ENCODE measurements around the gene CLASRP. TPM values are rescaled to one million over a fixed set of nuclear protein-coding genes. Genes with fewer than 3 reads are reported as not detected.
"Not testable (repeated sequence)": the region's sequence is repeated elsewhere in the genome, so short reads cannot be mapped to it uniquely, and the experiment has no call there.

CLASRP gene
- total RNA-seq, 1 experiment from 2014 or later: 51.8 TPM

GRCh38 chr19:45117167-45117594 lies 78.3 kb downstream of the CLASRP start:
- no peak overlapping the region for H3K4me3 ChIP-seq
- no peak for DNase-seq (ENCODE audit: low read depth in 1 of 2, low spot score in 2 of 2)

GRCh38 chr19:45117671-45118070 lies 78.8 kb downstream of the CLASRP start:
- no peak overlapping the region for H3K27ac ChIP-seq
- no peaks in the 10 kb centered on the region for H3K27me3 ChIP-seq (replicated peaks)
- H3K36me3 ChIP-seq: no peaks in the 10 kb centered on the region
- no peaks in the 10 kb centered on the region for H3K4me1 ChIP-seq (replicated peaks)
- DNase-seq (ENCODE audit: low read depth in 1 of 2, low spot score in 2 of 2): no peak
- no peaks in the 10 kb centered on the region for H3K9me3 ChIP-seq (replicated peaks)
- no peak overlapping the region for H3K4me3 ChIP-seq

More at GRCh38 chr19:45117167-45117594, 78.3 kb downstream of the CLASRP start:
- Histone ChIP-seq H3K27ac (no peak overlapping the region), H3K36me3 (no peaks in the 10 kb centered on the region), H3K27me3 (replicated peaks) (no peaks in the 10 kb centered on the region), H3K4me1 (replicated peaks) (no peaks in the 10 kb centered on the region), H3K9me3 (replicated peaks) (no peaks in the 10 kb centered on the region)

GRCh38 chr19:45118106-45118505 lies 79.3 kb downstream of the CLASRP start:
- no peaks in the 10 kb centered on the region for H3K4me1 ChIP-seq (replicated peaks)
- no peaks in the 10 kb centered on the region for H3K27me3 ChIP-seq (replicated peaks)
- DNase-seq (ENCODE audit: low read depth in 1 of 2, low spot score in 2 of 2): no peak
- H3K27ac ChIP-seq: no peak overlapping the region
- no peaks in the 10 kb centered on the region for H3K9me3 ChIP-seq (replicated peaks)
- H3K4me3 ChIP-seq: no peak overlapping the region
- no peaks in the 10 kb centered on the region for H3K36me3 ChIP-seq

GRCh38 chr19:45118591-45119355 lies 79.9 kb downstream of the CLASRP start:
- not testable (repeated sequence) for H3K4me1 ChIP-seq (replicated peaks); H3K36me3 ChIP-seq; H3K9me3 ChIP-seq (replicated peaks); H3K4me3 ChIP-seq; H3K27ac ChIP-seq; DNase-seq (ENCODE audit: low read depth in 1 of 2, low spot score in 2 of 2); H3K27me3 ChIP-seq (replicated peaks)

GRCh38 chr19:45119582-45119981 lies 80.7 kb downstream of the CLASRP start:
- Histone ChIP-seq H3K27me3 (replicated peaks) (no peaks in the 10 kb centered on the region), H3K27ac (no peak overlapping the region), H3K4me3 (no peak overlapping the region), H3K36me3 (no peaks in the 10 kb centered on the region), H3K9me3 (replicated peaks) (no peaks in the 10 kb centered on the region), H3K4me1 (replicated peaks) (no peaks in the 10 kb centered on the region)
- DNase-seq (ENCODE audit: low read depth in 1 of 2, low spot score in 2 of 2): no peak

Other genes starting within 250 kb of the CLASRP start
- 95.1 and 116 TPM in 2 replicates for gene BCAM, start 229.9 kb upstream of the CLASRP start, total RNA-seq (2014; rRNA removed; shearing (Covaris generic))
- gene NECTIN2, start 192.7 kb upstream of the CLASRP start, total RNA-seq (2014; rRNA removed; shearing (Covaris generic)): 246 and 273 TPM in 2 replicates
- 193 and 222 TPM in 2 replicates for gene TOMM40, start 147.8 kb upstream of the CLASRP start, total RNA-seq (2014; rRNA removed; shearing (Covaris generic))
- gene APOE, start 133.2 kb upstream of the CLASRP start, total RNA-seq (2014; rRNA removed; shearing (Covaris generic)): 1.7 TPM in 2 replicates
- gene APOC1, start 124.4 kb upstream of the CLASRP start, total RNA-seq (2014; rRNA removed; shearing (Covaris generic)): not detected in 2 replicates
- gene APOC4, start 96.8 kb upstream of the CLASRP start, total RNA-seq (2014; rRNA removed; shearing (Covaris generic)): not detected in 2 replicates
- not detected in 2 replicates for gene APOC2, start 93.0 kb upstream of the CLASRP start, total RNA-seq (2014; rRNA removed; shearing (Covaris generic))
- gene CLPTM1, start 83.7 kb upstream of the CLASRP start, total RNA-seq (2014; rRNA removed; shearing (Covaris generic)): 29.1 and 44.9 TPM in 2 replicates
- 5.8 and 12.6 TPM in 2 replicates for gene RELB, start 37.6 kb upstream of the CLASRP start, total RNA-seq (2014; rRNA removed; shearing (Covaris generic))
- gene ZNF296, start 37.4 kb downstream of the CLASRP start, total RNA-seq (2014; rRNA removed; shearing (Covaris generic)): not detected in 2 replicates
- gene GEMIN7, start 40.2 kb downstream of the CLASRP start, total RNA-seq (2014; rRNA removed; shearing (Covaris generic)): 42.0 and 46.9 TPM in 2 replicates
- gene PPP1R37, start 54.1 kb downstream of the CLASRP start, total RNA-seq (2014; rRNA removed; shearing (Covaris generic)): 34.6 and 38.4 TPM in 2 replicates
- not detected in 2 replicates for gene NKPD1, start 121.9 kb downstream of the CLASRP start, total RNA-seq (2014; rRNA removed; shearing (Covaris generic))
- gene TRAPPC6A, start 139.2 kb downstream of the CLASRP start, total RNA-seq (2014; rRNA removed; shearing (Covaris generic)): 13.3 and 19.9 TPM in 2 replicates
- gene BLOC1S3, start 139.7 kb downstream of the CLASRP start, total RNA-seq (2014; rRNA removed; shearing (Covaris generic)): 2.9 and 10.6 TPM in 2 replicates
- 0.05 TPM in 1 of 2 replicates, not detected in the other for gene EXOC3L2, start 206.4 kb downstream of the CLASRP start, total RNA-seq (2014; rRNA removed; shearing (Covaris generic))
- gene MARK4, start 212.2 kb downstream of the CLASRP start, total RNA-seq (2014; rRNA removed; shearing (Covaris generic)): 11.3 and 15.6 TPM in 2 replicates